ENCODE measurements around the gene CACNG3.

CACNG3 gene

DNA sequence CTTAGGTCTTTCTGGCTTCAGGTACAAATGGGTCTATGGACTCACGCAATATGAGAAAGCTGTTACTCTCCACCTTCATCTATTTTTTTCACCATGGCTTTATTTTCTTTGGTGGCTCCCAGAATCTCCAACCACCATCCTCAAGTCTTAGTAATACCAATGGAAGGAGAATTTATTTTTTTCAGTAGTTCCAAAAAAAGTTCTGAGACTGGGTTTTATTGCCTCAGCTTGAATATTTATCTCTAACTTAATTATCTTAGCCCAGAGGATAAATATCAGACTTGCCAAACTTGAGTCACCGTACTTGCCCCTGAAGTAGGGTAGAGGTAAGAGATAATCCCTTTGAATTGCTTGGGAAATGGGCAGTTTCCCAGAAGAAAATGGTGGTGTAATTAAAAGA is 23.2 kb upstream of the CACNG3 start:
- no peak for TF ChIP-seq POLR2AphosphoS5 (IDR thresholded peaks at IDR 0.05; ENCODE audit: low read depth, low read length)
- TF ChIP-seq TAF1 (IDR thresholded peaks at IDR 0.05; ENCODE audit: borderline replicate concordance, insufficient read depth, low read length): no peak
- no peak for TF ChIP-seq SIN3A (IDR thresholded peaks at IDR 0.05; ENCODE audit: borderline replicate concordance, insufficient read depth, low read length)
- TF ChIP-seq, protein P1, sequence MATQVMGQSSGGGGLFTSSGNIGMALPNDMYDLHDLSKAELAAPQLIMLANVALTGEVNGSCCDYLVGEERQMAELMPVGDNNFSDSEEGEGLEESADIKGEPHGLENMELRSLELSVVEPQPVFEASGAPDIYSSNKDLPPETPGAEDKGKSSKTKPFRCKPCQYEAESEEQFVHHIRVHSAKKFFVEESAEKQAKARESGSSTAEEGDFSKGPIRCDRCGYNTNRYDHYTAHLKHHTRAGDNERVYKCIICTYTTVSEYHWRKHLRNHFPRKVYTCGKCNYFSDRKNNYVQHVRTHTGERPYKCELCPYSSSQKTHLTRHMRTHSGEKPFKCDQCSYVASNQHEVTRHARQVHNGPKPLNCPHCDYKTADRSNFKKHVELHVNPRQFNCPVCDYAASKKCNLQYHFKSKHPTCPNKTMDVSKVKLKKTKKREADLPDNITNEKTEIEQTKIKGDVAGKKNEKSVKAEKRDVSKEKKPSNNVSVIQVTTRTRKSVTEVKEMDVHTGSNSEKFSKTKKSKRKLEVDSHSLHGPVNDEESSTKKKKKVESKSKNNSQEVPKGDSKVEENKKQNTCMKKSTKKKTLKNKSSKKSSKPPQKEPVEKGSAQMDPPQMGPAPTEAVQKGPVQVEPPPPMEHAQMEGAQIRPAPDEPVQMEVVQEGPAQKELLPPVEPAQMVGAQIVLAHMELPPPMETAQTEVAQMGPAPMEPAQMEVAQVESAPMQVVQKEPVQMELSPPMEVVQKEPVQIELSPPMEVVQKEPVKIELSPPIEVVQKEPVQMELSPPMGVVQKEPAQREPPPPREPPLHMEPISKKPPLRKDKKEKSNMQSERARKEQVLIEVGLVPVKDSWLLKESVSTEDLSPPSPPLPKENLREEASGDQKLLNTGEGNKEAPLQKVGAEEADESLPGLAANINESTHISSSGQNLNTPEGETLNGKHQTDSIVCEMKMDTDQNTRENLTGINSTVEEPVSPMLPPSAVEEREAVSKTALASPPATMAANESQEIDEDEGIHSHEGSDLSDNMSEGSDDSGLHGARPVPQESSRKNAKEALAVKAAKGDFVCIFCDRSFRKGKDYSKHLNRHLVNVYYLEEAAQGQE (IDR thresholded peaks at IDR 0.05; ENCODE audit: insufficient read depth in 1 of 2, low read depth in 2 of 2, low read length in 2 of 2): no peak
- TF ChIP-seq FOXP2 (optimal IDR thresholded peaks at IDR 0.05; ENCODE audit: borderline replicate concordance, extremely low read depth, extremely low read length, insufficient read depth): no peak

DNA sequence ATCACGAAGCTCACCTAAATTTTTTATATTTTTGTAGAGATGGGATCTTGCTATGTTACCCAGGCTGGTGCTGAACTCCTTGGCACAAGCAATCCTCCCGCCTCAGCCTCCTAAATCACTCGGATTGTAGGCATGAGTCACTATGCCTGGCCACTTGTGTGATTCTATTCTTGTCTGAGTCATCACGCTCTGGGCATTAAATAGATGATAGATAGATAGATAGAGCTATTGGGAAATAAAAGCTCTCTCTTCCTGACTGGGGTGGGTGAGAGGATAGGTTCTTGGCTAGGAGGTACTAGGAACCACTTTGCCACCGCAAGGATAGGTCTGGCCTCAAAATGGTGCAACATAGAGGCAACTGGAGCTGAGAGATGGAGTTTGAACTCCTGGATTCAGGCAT is 21.4 kb upstream of the CACNG3 start:
- TF ChIP-seq, protein P1 (IDR thresholded peaks at IDR 0.05; ENCODE audit: insufficient read depth in 1 of 2, low read depth in 2 of 2, low read length in 2 of 2): no peak
- TF ChIP-seq FOXP2 (optimal IDR thresholded peaks at IDR 0.05; ENCODE audit: borderline replicate concordance, extremely low read depth, extremely low read length, insufficient read depth): no peak
- no peak for TF ChIP-seq POLR2AphosphoS5 (IDR thresholded peaks at IDR 0.05; ENCODE audit: low read depth, low read length)
- TF ChIP-seq SIN3A (IDR thresholded peaks at IDR 0.05; ENCODE audit: borderline replicate concordance, insufficient read depth, low read length): no peak
- no peak for TF ChIP-seq TAF1 (IDR thresholded peaks at IDR 0.05; ENCODE audit: borderline replicate concordance, insufficient read depth, low read length)

DNA sequence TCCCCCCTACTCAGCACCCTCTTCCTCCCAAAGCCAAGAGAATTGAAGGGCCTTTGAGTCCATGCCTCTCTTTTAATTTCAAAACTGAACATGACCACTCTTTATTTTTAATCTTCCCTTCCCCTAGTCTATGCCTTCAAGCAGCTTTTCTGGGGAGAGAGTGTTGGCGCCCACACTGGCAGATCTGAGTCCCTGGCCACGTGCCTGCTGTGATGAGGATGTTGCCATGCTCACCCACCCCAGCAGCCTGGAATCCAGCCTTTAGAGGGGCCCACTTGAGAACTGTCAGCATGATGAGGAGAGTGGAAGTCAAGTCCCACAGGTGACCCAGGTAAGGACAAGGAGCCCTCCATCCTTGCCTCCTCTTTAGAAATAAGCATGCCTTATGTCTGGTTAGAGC is 20.3 kb upstream of the CACNG3 start:
- TF ChIP-seq, protein P1 (IDR thresholded peaks at IDR 0.05; ENCODE audit: insufficient read depth in 1 of 2, low read depth in 2 of 2, low read length in 2 of 2): no peak

DNA sequence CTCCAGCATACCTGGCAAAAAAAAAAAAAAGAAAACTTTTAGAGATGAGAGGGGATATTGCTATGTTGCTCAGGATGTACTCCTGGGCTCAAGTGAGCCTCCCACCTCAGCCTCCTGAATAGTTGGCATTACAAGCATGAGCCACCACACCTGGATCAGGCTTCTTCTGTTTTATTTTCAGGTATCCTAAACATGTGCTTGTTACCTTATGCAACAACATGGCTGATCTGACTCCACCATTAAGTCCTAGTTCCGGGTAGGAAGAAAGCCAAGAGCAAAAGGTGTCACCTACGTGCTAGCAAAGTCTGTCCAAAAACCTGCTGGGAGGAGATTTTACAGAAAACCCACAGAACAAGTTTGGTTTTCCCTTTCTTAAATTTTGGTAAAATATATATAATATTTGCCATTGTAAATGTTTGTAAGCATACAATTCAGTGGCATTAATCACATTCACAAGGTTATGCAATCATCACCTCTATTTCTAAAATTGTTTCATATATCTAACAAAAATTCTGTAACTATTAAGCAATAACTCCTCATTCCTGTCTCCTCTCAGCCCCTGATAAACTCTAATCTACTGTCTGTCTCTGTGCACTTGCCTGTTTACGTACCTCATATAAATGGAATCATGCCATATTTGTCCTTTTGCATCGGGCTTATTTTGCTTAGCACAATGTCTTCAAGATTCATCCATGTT is 9.1 kb upstream of the CACNG3 start:
- TF ChIP-seq TAF1 (IDR thresholded peaks at IDR 0.05; ENCODE audit: borderline replicate concordance, insufficient read depth, low read length): no peak
- no peak for TF ChIP-seq POLR2AphosphoS5 (IDR thresholded peaks at IDR 0.05; ENCODE audit: low read depth, low read length)
- TF ChIP-seq SIN3A (IDR thresholded peaks at IDR 0.05; ENCODE audit: borderline replicate concordance, insufficient read depth, low read length): no peak
- no peak for TF ChIP-seq FOXP2 (optimal IDR thresholded peaks at IDR 0.05; ENCODE audit: borderline replicate concordance, extremely low read depth, extremely low read length, insufficient read depth)
- TF ChIP-seq, protein P1 (IDR thresholded peaks at IDR 0.05; ENCODE audit: insufficient read depth in 1 of 2, low read depth in 2 of 2, low read length in 2 of 2): no peak

DNA sequence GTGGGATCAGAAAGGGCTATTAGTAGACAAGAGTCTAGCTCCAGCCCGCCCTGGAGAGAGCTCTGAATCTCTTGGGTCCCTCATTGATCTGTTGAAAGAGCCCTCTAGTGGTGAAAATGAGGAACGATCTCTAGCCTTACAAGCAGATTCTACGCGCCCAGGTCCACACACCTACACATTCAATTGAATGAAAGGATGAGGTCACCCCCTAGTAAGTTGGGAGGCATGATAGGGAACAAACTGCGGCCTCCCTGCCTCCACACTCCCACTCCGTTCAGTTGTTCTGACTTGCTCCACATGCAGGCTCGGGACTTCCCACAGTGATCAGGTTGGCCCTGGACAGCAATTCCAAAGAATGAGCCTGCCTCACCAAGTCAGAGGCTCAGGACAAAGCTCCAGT is 2.9 kb upstream of the CACNG3 start:
- TF ChIP-seq SIN3A (IDR thresholded peaks at IDR 0.05; ENCODE audit: borderline replicate concordance, insufficient read depth, low read length) (no peak), FOXP2 (optimal IDR thresholded peaks at IDR 0.05; ENCODE audit: borderline replicate concordance, extremely low read depth, extremely low read length, insufficient read depth) (no peak), TAF1 (IDR thresholded peaks at IDR 0.05; ENCODE audit: borderline replicate concordance, insufficient read depth, low read length) (no peak), POLR2AphosphoS5 (IDR thresholded peaks at IDR 0.05; ENCODE audit: low read depth, low read length) (no peak)
- TF ChIP-seq, protein P1 (IDR thresholded peaks at IDR 0.05; ENCODE audit: insufficient read depth in 1 of 2, low read depth in 2 of 2, low read length in 2 of 2): no peak
